HepG2 (cell line): ENCODE results near the gene HMGCR. TPM values are rescaled to one million over a fixed set of nuclear protein-coding genes. Genes with fewer than 3 reads are reported as not detected.

ENCODE experiments used
- ATF7 ChIP-seq, 2 experiments: fragments of 450-650 bp in 1 of 2; sonication (generic) in 1 of 2; formaldehyde crosslinking in 1 of 2; IDR thresholded peaks; 2 replicates each; pipeline versions ENCODE4 v1.4.0 to v1.6.1; 2016 to 2020; ENCODE audit warnings: antibody characterized with exemption in 1 of 2, mild to moderate bottlenecking in 1 of 2, missing genetic modification reagents in 1 of 2
- BATF2 ChIP-seq: sonication (generic); formaldehyde crosslinking; IDR thresholded peaks from 2 replicates; pipeline ENCODE4 v1.8.0; 2022; ENCODE audit warnings: mild to moderate bottlenecking, missing genetic modification reagents, moderate library complexity
- CHD4 ChIP-seq: fragments of 200-600 bp; sonication (generic); IDR thresholded peaks from 2 replicates; pipeline ENCODE4 v1.7.0; 2017; ENCODE audit warnings: mild to moderate bottlenecking, low read length, borderline replicate concordance
- FOXA3 ChIP-seq: IDR thresholded peaks from 2 replicates; pipeline ENCODE4 v1.6.1; 2016; ENCODE audit warnings: missing genetic modification reagents, missing compliant biosample characterization
- NCOA1 ChIP-seq: sonication (generic); formaldehyde crosslinking; IDR thresholded peaks from 2 replicates; pipeline ENCODE4 v1.9.0; 2021; ENCODE audit warnings: missing genetic modification reagents
- RFXANK ChIP-seq: IDR thresholded peaks from 2 replicates; pipeline ENCODE4 v1.6.1; 2016
- TBL1XR1 ChIP-seq: fragments of 150-350 bp; IDR thresholded peaks from 2 replicates; pipeline ENCODE4 v1.6.1; 2014; ENCODE audit warnings: borderline replicate concordance, low read length; ENCODE audit not compliant: partially characterized antibody
- THRA ChIP-seq: sonication (generic); formaldehyde crosslinking; IDR thresholded peaks from 2 replicates; pipeline ENCODE4 v1.4.0; 2020; ENCODE audit warnings: missing genetic modification reagents, borderline replicate concordance
- THYN1 ChIP-seq: sonication (generic); formaldehyde crosslinking; IDR thresholded peaks from 2 replicates; pipeline ENCODE4 v1.8.1; 2023; ENCODE audit warnings: low read depth, mild to moderate bottlenecking, moderate library complexity, missing genetic modification reagents, borderline replicate concordance
- ZBTB2 ChIP-seq: sonication (generic); formaldehyde crosslinking; IDR thresholded peaks from 2 replicates; pipeline ENCODE4 v1.8.0; 2022; ENCODE audit warnings: low read depth, missing genetic modification reagents
- ZNF101 ChIP-seq: sonication (generic); formaldehyde crosslinking; IDR thresholded peaks from 2 replicates; pipeline ENCODE4 v1.4.0; 2020; ENCODE audit warnings: mild to moderate bottlenecking, low read depth, missing genetic modification reagents, borderline replicate concordance
- ZNF121 ChIP-seq: sonication (generic); formaldehyde crosslinking; IDR thresholded peaks from 2 replicates; pipeline ENCODE4 v1.5.0; 2020; ENCODE audit warnings: mild to moderate bottlenecking, missing genetic modification reagents
- ZNF234 ChIP-seq: sonication (generic); formaldehyde crosslinking; conservative IDR thresholded peaks from 2 replicates; pipeline ENCODE4 v1.5.1; 2020; ENCODE audit warnings: mild to moderate bottlenecking, missing genetic modification reagents
- ZNF432 ChIP-seq: sonication (generic); formaldehyde crosslinking; IDR thresholded peaks from 2 replicates; pipeline ENCODE4 v1.5.0; 2020; ENCODE audit warnings: missing genetic modification reagents, mild to moderate bottlenecking, borderline replicate concordance
- ZNF441 ChIP-seq: sonication (generic); formaldehyde crosslinking; IDR thresholded peaks from 2 replicates; pipeline ENCODE4 v1.7.0; 2021; ENCODE audit warnings: missing genetic modification reagents, borderline replicate concordance
- ZNF570 ChIP-seq: sonication (generic); formaldehyde crosslinking; IDR thresholded peaks from 2 replicates; pipeline ENCODE4 v1.4.0; 2020; ENCODE audit warnings: mild to moderate bottlenecking, missing genetic modification reagents, borderline replicate concordance
- ZNF616 ChIP-seq: sonication (generic); formaldehyde crosslinking; IDR thresholded peaks from 2 replicates; pipeline ENCODE4 v1.5.0; 2020; ENCODE audit warnings: low read depth, mild to moderate bottlenecking, missing genetic modification reagents
- ZNF619 ChIP-seq: sonication (generic); formaldehyde crosslinking; IDR thresholded peaks from 2 replicates; pipeline ENCODE4 v1.4.0; 2020; ENCODE audit warnings: mild to moderate bottlenecking, missing genetic modification reagents
- polyA plus RNA-seq, 8 experiments: library from polyadenylated mRNA; depleted of rRNA in 3 of 8; stranded (reverse) in 7 of 8; unstranded in 1 of 8; fragments of >200 nt; fragmentation: Illumina TruSeq in 4 of 8; extraction: Trizol in 4 of 8; gene quantifications; 2 replicates each; pipeline versions ENCODE4 v1.2.1 to v1.2.3, GENCODE V29; 2011 to 2016; ENCODE audit warnings: low read depth in 4 of 8, missing spikeins in 1 of 8, mixed read lengths in 1 of 8; ENCODE audit not compliant: insufficient read depth in 1 of 8
- total RNA-seq, 5 experiments: library from RNA; depleted of rRNA; stranded (reverse); fragments of >200 nt; fragmentation: Illumina TruSeq; extraction: Trizol; gene quantifications; 2 replicates each; pipeline ENCODE4 v1.2.3, GENCODE V29; 2016; ENCODE audit warnings: low read depth in 1 of 5
- TF ChIP-seq, protein P1 (sequence below): IDR thresholded peaks from 2 replicates; pipeline ENCODE4 v1.6.1; 2012; ENCODE audit warnings: low read length, improper control_type of control experiment
- TF ChIP-seq, protein P2 (sequence below): sonication (generic); formaldehyde crosslinking; IDR thresholded peaks from 2 replicates; pipeline ENCODE4 v1.5.1; 2020; ENCODE audit warnings: missing genetic modification reagents, mild to moderate bottlenecking, borderline replicate concordance

HMGCR gene
- total and polyA plus RNA-seq, 2 of the 13 experiments (the other 11 are each of a cell fraction or from before 2014, with no cell fraction given): 43.0 to 144 TPM

DNA sequence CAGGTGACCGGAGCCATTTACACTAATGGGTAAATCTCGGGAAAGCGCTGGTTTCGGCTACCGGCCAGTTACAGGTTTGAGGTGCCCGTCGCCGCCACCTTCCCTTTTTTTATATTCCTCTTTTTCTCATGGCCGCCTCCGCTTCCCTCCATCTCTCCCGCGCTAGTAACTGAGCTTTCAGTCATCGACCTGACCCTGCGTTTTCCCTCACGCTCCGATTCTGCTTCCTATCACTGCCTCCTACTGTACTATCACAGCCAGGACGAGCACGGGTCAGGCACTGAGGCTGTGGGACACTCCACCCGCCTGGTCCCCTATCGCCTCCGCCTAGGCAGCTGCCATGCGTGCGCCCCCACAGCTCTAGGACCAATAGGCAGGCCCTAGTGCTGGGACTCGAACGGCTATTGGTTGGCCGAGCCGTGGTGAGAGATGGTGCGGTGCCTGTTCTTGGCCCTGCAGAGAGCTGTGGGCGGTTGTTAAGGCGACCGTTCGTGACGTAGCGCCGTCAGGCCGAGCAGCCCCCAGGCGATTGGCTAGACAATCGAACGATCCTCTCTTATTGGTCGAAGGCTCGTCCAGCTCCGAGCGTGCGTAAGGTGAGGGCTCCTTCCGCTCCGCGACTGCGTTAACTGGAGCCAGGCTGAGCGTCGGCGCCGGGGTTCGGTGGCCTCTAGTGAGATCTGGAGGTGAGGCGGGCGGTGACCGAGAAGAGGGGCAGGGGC, at the start of gene HMGCR (continued):
- TF ChIP-seq ZNF101 (CRISPR knock-in tag) (no peak), ZNF616 (CRISPR knock-in tag) (no peak), THYN1 (CRISPR knock-in tag) (no peak), ZNF619 (CRISPR knock-in tag) (peak; percentile 29; the same call in 1 of the 2 replicates), BATF2 (CRISPR knock-in tag) (0 out of 2 replicates have a peak, but pooled peaks have one; percentile 28), ATF7 (IDR thresholded peaks at IDR 0.05) (no peak), ATF7 (CRISPR knock-in tag; IDR thresholded peaks at IDR 0.05) (no peak), CHD4 (no peak), ZBTB2 (CRISPR knock-in tag) (0 out of 2 replicates have a peak, but pooled peaks have one; percentile 42), ZNF432 (CRISPR knock-in tag) (no peak), FOXA3 (CRISPR knock-in tag) (no peak; the same call in none of the 2 replicates), RFXANK (CRISPR knock-in tag) (peak; percentile 74; the same call in 1 of the 2 replicates), NCOA1 (no peak), ZNF121 (no peak), ZNF570 (CRISPR knock-in tag) (no peak), ZNF234 (no peak), TBL1XR1 (peak; percentile 8), THRA (CRISPR knock-in tag) (peak; percentile 50; the same call in 1 of the 2 replicates), ZNF441 (CRISPR knock-in tag) (peak; percentile 58; the same call in 1 of the 2 replicates)
- TF ChIP-seq, protein P1, sequence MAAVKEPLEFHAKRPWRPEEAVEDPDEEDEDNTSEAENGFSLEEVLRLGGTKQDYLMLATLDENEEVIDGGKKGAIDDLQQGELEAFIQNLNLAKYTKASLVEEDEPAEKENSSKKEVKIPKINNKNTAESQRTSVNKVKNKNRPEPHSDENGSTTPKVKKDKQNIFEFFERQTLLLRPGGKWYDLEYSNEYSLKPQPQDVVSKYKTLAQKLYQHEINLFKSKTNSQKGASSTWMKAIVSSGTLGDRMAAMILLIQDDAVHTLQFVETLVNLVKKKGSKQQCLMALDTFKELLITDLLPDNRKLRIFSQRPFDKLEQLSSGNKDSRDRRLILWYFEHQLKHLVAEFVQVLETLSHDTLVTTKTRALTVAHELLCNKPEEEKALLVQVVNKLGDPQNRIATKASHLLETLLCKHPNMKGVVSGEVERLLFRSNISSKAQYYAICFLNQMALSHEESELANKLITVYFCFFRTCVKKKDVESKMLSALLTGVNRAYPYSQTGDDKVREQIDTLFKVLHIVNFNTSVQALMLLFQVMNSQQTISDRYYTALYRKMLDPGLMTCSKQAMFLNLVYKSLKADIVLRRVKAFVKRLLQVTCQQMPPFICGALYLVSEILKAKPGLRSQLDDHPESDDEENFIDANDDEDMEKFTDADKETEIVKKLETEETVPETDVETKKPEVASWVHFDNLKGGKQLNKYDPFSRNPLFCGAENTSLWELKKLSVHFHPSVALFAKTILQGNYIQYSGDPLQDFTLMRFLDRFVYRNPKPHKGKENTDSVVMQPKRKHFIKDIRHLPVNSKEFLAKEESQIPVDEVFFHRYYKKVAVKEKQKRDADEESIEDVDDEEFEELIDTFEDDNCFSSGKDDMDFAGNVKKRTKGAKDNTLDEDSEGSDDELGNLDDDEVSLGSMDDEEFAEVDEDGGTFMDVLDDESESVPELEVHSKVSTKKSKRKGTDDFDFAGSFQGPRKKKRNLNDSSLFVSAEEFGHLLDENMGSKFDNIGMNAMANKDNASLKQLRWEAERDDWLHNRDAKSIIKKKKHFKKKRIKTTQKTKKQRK: no peak
- TF ChIP-seq, protein P2, sequence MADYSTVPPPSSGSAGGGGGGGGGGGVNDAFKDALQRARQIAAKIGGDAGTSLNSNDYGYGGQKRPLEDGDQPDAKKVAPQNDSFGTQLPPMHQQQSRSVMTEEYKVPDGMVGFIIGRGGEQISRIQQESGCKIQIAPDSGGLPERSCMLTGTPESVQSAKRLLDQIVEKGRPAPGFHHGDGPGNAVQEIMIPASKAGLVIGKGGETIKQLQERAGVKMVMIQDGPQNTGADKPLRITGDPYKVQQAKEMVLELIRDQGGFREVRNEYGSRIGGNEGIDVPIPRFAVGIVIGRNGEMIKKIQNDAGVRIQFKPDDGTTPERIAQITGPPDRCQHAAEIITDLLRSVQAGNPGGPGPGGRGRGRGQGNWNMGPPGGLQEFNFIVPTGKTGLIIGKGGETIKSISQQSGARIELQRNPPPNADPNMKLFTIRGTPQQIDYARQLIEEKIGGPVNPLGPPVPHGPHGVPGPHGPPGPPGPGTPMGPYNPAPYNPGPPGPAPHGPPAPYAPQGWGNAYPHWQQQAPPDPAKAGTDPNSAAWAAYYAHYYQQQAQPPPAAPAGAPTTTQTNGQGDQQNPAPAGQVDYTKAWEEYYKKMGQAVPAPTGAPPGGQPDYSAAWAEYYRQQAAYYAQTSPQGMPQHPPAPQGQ (CRISPR knock-in tag): no peak
